C4-2B (cell line): ENCODE measurements around the gene STXBP2.

Experiments used
- H3K27ac ChIP-seq: fragments of 450-650 bp; 2 replicates; pipeline ENCODE4 v1.5.1; 2017
- CTCF ChIP-seq: fragments of 450-650 bp; conservative IDR thresholded peaks from 2 replicates; pipeline ENCODE4 v1.5.1; 2017; ENCODE audit warnings: mild to moderate bottlenecking
- ZFX ChIP-seq: fragments of 450-650 bp; IDR thresholded peaks from 2 replicates; pipeline ENCODE4 v1.6.1; 2017

The STXBP2 gene

GRCh38 chr19:7690779-7691258 is 53.9 kb downstream of the STXBP2 start:
- TF ChIP-seq ZFX (no peak), CTCF (no peak)
- H3K27ac ChIP-seq, result no peak overlapping the region

- TF ChIP-seq CTCF (no peak), ZFX (no peak)
- no peak overlapping the region for H3K27ac ChIP-seq
Observed at GRCh38 chr19:7691497-7691896, 54.6 kb downstream of the STXBP2 start.

GRCh38 chr19:7692417-7693088 is 55.6 kb downstream of the STXBP2 start:
- TF ChIP-seq CTCF, result no peak
- TF ChIP-seq ZFX, result no peak
- no peak overlapping the region for H3K27ac ChIP-seq

GRCh38 chr19:7694499-7694898 is 57.6 kb downstream of the STXBP2 start:
- H3K27ac ChIP-seq, result no peak overlapping the region
- TF ChIP-seq ZFX, result no peak
- TF ChIP-seq CTCF, result no peak
